HG02884 (cell line): ENCODE data around the gene MYLK3.

Experiments used
- ATAC-seq: cut with Tn5 transposase; IDR thresholded peaks from one replicate; pipeline ENCODE4 v1.9.1; 2021; ENCODE audit warnings: mild to moderate bottlenecking, moderate library complexity; ENCODE audit not compliant: unreplicated experiment

MYLK3 gene

GRCh38 chr16:46728806-46729205 is 19.3 kb downstream of the MYLK3 start:
- ATAC-seq = no peak

- ATAC-seq = no peak
Measured at GRCh38 chr16:46727630-46728029, 20.5 kb downstream of the MYLK3 start.

GRCh38 chr16:46727184-46727583 is 21.0 kb downstream of the MYLK3 start:
- ATAC-seq = no peak

- no peak for ATAC-seq
Measured at GRCh38 chr16:46721885-46722284, 26.3 kb downstream of the MYLK3 start.

GRCh38 chr16:46720619-46721018 is 27.5 kb downstream of the MYLK3 start:
- no peak for ATAC-seq

- no peak for ATAC-seq
Measured at GRCh38 chr16:46719528-46719927, 28.6 kb downstream of the MYLK3 start.

- ATAC-seq = no peak
Measured at GRCh38 chr16:46718214-46718613, 29.9 kb downstream of the MYLK3 start.

GRCh38 chr16:46717692-46718091 is 30.5 kb downstream of the MYLK3 start:
- no peak for ATAC-seq

- no peak for ATAC-seq
Measured at GRCh38 chr16:46715769-46716305, 32.3 kb downstream of the MYLK3 start.

- no peak for ATAC-seq
Measured at GRCh38 chr16:46714797-46715591, 33.1 kb downstream of the MYLK3 start.

- ATAC-seq = no peak
Measured at GRCh38 chr16:46713634-46714033, 34.5 kb downstream of the MYLK3 start.

- ATAC-seq = no peak
Measured at GRCh38 chr16:46712911-46713310, 35.2 kb downstream of the MYLK3 start.

- ATAC-seq = no peak
Measured at GRCh38 chr16:46711106-46712058, 36.8 kb downstream of the MYLK3 start.

- ATAC-seq = no peak
Measured at GRCh38 chr16:46709469-46710005, 38.6 kb downstream of the MYLK3 start.

- ATAC-seq = no peak
Measured at GRCh38 chr16:46706642-46707041, 41.5 kb downstream of the MYLK3 start.

GRCh38 chr16:46702030-46702429 is 46.1 kb downstream of the MYLK3 start:
- ATAC-seq = no peak

- no peak for ATAC-seq
Measured at GRCh38 chr16:46701615-46702014, 46.5 kb downstream of the MYLK3 start.

GRCh38 chr16:46700048-46700447 is 48.1 kb downstream of the MYLK3 start:
- no peak for ATAC-seq

- ATAC-seq = no peak
Measured at GRCh38 chr16:46696957-46697356, 51.2 kb downstream of the MYLK3 start.

GRCh38 chr16:46695937-46696336 is 52.2 kb downstream of the MYLK3 start:
- ATAC-seq = no peak

- ATAC-seq = no peak
Measured at GRCh38 chr16:46693598-46693997, 54.5 kb downstream of the MYLK3 start.
